ENCODE measurements around the gene DFFA.

DFFA gene

DNA sequence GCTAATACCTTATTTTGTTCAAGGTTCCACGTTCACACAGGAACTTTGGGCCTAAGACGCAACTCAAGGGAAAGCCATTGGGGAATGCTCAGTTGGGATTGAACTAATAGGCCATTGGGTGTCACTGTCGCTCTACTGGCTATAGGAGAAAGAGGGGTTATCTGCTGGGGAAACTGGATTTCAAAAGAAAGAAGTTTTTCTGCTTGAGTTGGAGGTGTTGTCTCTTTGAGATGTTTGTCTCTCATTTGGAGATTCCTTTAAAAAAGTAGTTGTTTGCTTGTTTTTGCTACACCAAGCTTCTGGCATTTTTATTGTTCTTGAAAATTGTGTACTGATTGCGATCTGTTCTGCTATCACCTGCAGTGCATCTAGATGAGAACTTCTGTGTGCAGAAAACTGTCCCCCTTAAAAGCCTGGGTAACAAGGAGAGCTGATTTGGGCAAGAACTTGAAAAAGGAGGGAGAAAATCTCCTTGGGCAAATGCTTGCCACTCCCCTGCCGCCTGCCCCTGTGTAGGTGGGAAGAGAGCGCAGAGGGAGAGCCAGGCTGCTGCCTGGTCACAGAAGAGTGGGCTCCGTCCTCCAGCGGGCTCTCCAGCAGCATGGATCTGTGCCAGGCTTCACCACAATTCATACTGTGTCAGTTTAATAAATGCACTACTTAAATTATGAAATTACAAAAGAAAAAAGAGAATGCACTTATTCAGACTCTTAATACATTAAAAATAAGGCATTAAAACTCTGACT, 42.3 kb upstream of the DFFA start:
- Histone ChIP-seq H3K4me1 (ENCODE audit: insufficient read depth, low read length, poor library complexity, severe bottlenecking) (peaks cover 76% of the 10 kb centered on the region), H4K20me1 (ENCODE audit: insufficient read depth, low read length, poor library complexity, severe bottlenecking) (no peaks in the 10 kb centered on the region), H3K4me2 (ENCODE audit: low read depth, low read length, poor library complexity, severe bottlenecking) (peak overlapping the region; percentile 97), H3K9me2 (replicated peaks; ENCODE audit: low read depth, low read length) (no peaks in the 10 kb centered on the region), H3K9me3 (ENCODE audit: insufficient read depth, low read depth, low read length) (no peaks in the 10 kb centered on the region), H3K9ac (ENCODE audit: low read depth, low read length, poor library complexity, severe bottlenecking) (peak overlapping the region; percentile 92), H3K4me3 (ENCODE audit: low read length, poor library complexity, severe bottlenecking) (peak overlapping the region; percentile 75), H3K36me3 (ENCODE audit: insufficient read depth, low read length) (no peaks in the 10 kb centered on the region), H3K27me3 (ENCODE audit: insufficient read depth, low read length, poor library complexity, severe bottlenecking) (no peaks in the 10 kb centered on the region), H2AFZ (ENCODE audit: low read length) (no peak overlapping the region), H3K79me2 (ENCODE audit: insufficient read depth, low read length) (peaks cover 79% of the 10 kb centered on the region), H3F3A (ENCODE audit: low read depth) (peaks cover 24% of the 10 kb centered on the region)
- TF ChIP-seq CTCF (conservative IDR thresholded peaks at IDR 0.05; ENCODE audit: low read length) = peak; percentile 77
- TF ChIP-seq EZH2phosphoT487 (IDR thresholded peaks at IDR 0.05; ENCODE audit: borderline replicate concordance) = no peak

GRCh38 chr1:10513199-10513598, 40.9 kb upstream of the DFFA start:
- Histone ChIP-seq H2AFZ (ENCODE audit: low read length) (no peak overlapping the region), H3K79me2 (ENCODE audit: insufficient read depth, low read length) (peaks cover 79% of the 10 kb centered on the region), H3K4me1 (ENCODE audit: insufficient read depth, low read length, poor library complexity, severe bottlenecking) (peaks cover 90% of the 10 kb centered on the region)

GRCh38 chr1:10511494-10511885, 39.2 kb upstream of the DFFA start:
- peak overlapping the region; percentile 75 for H3K4me3 ChIP-seq (ENCODE audit: low read length, poor library complexity, severe bottlenecking)
- H3K79me2 ChIP-seq (ENCODE audit: insufficient read depth, low read length) = peaks cover 77% of the 10 kb centered on the region
- H3F3A ChIP-seq (ENCODE audit: low read depth) = peaks cover 32% of the 10 kb centered on the region
- H3K36me3 ChIP-seq (ENCODE audit: insufficient read depth, low read length) = no peaks in the 10 kb centered on the region
- no peaks in the 10 kb centered on the region for H3K9me2 ChIP-seq (replicated peaks; ENCODE audit: low read depth, low read length)
- H3K9me3 ChIP-seq (ENCODE audit: insufficient read depth, low read depth, low read length) = no peaks in the 10 kb centered on the region
- TF ChIP-seq EZH2phosphoT487 (IDR thresholded peaks at IDR 0.05; ENCODE audit: borderline replicate concordance) (no peak), CTCF (conservative IDR thresholded peaks at IDR 0.05; ENCODE audit: low read length) (no peak)
- peak overlapping the region; percentile 97 for H3K4me2 ChIP-seq (ENCODE audit: low read depth, low read length, poor library complexity, severe bottlenecking)
- H2AFZ ChIP-seq (ENCODE audit: low read length) = no peak overlapping the region
- H3K4me1 ChIP-seq (ENCODE audit: insufficient read depth, low read length, poor library complexity, severe bottlenecking) = peaks cover 93% of the 10 kb centered on the region
- no peaks in the 10 kb centered on the region for H3K27me3 ChIP-seq (ENCODE audit: insufficient read depth, low read length, poor library complexity, severe bottlenecking)
- H3K9ac ChIP-seq (ENCODE audit: low read depth, low read length, poor library complexity, severe bottlenecking) = peak overlapping the region; percentile 92
- no peaks in the 10 kb centered on the region for H4K20me1 ChIP-seq (ENCODE audit: insufficient read depth, low read length, poor library complexity, severe bottlenecking)

More at GRCh38 chr1:10513199-10513598, 40.9 kb upstream of the DFFA start:
- H3K9me2 ChIP-seq (replicated peaks; ENCODE audit: low read depth, low read length) = no peaks in the 10 kb centered on the region
- peak overlapping the region; percentile 97 for H3K4me2 ChIP-seq (ENCODE audit: low read depth, low read length, poor library complexity, severe bottlenecking)
- H4K20me1 ChIP-seq (ENCODE audit: insufficient read depth, low read length, poor library complexity, severe bottlenecking) = no peaks in the 10 kb centered on the region
- peak overlapping the region; percentile 92 for H3K9ac ChIP-seq (ENCODE audit: low read depth, low read length, poor library complexity, severe bottlenecking)
- no peaks in the 10 kb centered on the region for H3K9me3 ChIP-seq (ENCODE audit: insufficient read depth, low read depth, low read length)
- H3K4me3 ChIP-seq (ENCODE audit: low read length, poor library complexity, severe bottlenecking) = peak overlapping the region; percentile 75
- H3F3A ChIP-seq (ENCODE audit: low read depth) = peaks cover 28% of the 10 kb centered on the region
- TF ChIP-seq EZH2phosphoT487 (IDR thresholded peaks at IDR 0.05; ENCODE audit: borderline replicate concordance) (no peak), CTCF (conservative IDR thresholded peaks at IDR 0.05; ENCODE audit: low read length) (no peak)
- no peaks in the 10 kb centered on the region for H3K27me3 ChIP-seq (ENCODE audit: insufficient read depth, low read length, poor library complexity, severe bottlenecking)
- H3K36me3 ChIP-seq (ENCODE audit: insufficient read depth, low read length) = no peaks in the 10 kb centered on the region
